Measurements from ENCODE around the gene COL15A1.

The COL15A1 gene

DNA sequence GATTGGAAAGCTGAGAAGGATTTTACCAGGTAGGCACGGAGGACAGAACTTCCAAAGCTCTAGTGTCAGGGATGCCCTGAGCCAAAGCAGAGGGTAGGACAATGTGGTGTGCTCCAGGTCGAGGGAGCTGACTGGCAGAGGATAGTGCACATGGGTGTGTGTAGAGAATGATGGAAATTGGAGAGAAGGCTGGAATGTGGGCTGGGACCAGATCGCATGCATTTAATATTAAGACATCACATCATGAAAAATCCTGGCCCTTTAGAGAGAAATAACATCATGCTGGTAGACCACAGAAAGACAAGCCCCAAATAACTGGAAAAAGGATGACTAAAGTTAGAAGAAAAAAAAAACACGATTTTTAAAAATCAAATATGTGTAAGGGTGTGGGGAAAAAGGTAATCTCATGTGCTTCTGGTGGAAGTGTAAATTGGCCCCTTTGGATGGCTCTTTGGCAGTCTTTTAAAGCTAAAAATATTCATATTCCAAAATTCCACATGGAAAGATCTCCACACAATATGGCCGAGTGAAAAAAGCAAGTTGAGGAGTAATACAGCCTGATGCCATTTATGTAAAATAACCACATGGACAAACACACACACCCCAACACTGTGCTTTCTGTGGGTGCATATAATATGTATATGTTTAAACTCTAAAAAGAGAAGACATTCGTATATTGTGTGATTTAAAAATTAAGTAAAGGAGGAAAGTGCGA is 94.2 kb downstream of the COL15A1 start:
- no peak for DNase-seq (ENCODE audit: low spot score)

DNA sequence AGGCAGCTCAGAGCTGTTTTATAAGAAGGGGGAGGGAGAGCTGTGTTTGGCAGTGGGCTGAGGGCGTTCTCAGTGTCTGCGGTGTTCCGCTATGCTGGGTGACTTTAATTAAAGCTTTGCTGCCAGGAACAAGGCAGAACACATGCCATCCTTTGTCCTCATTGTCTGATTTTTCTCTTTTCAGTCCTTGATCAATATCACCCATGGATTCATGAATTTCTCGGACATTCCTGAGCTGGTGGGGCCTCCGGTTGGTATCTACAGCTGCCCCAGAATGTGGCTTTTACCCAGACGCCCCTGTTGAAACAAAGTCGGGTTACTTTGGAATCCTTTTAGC is 94.7 kb downstream of the COL15A1 start:
- DNase-seq (ENCODE audit: low spot score) = no peak

DNA sequence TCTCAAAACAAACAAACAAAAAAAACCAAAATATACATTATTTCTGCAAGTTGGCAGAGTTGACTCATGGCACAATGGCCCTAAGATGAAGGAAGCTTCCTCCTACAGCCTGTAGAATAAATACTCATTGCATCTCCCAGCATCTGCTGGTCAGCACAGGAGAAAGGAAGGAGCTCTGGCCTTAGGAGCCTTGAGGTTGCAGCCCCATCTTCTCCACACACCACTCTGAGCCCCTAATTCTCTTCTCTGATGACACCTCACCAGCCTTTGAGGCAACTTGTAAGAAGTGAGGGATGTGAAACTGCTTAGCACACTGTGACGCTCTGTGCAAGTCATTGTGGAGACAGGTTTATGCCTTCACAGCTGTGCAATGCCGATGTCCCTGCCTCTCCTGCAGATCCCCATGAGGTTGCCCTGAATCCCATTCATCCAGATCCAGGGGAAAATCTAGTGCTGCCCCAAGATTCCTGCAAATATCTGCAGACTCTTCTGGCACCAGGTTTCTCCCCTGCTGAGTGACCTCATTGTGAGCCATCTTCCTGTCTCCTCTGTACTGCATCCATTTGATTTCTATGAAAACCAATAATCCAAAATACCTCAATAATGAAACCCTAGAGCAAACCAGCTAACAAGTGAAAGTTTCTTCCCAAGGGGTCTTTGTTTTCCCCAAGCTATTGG is 95.9 kb downstream of the COL15A1 start:
- no peak for DNase-seq (ENCODE audit: low spot score)

DNA sequence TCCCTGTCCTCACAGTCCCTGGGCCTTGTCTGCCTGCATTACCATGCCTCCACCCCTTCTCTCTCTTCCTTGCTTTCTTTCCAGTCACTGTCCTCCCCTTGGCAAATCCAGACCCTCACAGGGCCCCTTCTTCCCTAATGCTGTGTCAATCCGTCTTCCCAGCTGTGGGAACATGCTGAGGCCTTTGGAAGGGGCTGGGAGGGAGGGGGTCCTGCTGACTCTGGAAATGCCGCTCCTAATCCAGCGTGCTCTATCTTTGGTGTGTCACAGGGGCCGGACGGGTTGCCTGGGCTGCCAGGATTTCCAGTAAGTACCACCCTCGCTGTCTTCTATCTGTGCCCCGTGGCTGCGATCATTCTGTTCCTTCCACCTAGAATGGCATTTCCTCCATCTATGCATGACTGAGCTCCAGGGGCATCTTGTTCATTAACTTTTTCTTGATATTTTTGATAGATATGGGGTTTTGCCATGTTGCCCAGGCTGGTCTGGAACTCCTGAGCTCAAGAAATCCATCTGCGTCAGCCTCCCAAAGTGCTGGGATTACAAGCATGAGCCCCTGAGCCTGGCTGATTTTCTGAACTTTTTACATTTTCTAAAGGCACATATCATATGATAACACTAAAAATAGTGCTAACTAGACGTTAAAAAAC is 96.7 kb downstream of the COL15A1 start:
- DNase-seq (ENCODE audit: low spot score) = no peak

DNA sequence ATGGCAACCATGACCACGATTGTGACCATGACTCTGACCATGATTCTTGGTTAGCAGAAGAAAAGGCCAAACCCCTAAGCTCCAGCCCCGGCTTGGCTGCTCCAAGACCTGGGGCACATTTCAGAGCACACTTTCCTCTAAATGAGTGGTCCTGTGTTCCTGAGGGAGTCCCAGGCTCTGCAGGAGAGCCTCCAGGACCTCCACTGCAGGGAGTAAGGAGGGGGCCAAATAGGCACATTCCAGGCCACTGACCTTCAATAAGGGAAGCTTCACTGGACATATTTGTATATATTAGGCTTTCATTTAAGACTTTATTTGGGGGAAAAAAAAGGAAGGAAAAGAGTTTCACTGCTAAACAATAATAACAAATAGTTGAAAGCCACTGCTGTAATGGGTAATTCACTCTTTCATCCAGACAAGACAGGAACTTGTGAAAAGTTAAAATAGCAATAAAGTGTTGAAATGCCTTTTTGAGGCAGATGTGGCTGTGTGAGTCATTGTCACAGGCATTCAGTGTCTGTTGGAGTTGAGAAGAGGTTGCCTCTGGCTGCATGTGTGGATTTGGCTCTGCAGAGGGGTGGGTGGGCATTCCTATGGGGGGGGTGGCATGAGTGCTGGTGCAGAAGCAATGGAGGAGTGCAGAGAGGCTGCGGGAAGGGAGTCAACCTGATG is 97.3 kb downstream of the COL15A1 start:
- DNase-seq (ENCODE audit: low spot score) = no peak

DNA sequence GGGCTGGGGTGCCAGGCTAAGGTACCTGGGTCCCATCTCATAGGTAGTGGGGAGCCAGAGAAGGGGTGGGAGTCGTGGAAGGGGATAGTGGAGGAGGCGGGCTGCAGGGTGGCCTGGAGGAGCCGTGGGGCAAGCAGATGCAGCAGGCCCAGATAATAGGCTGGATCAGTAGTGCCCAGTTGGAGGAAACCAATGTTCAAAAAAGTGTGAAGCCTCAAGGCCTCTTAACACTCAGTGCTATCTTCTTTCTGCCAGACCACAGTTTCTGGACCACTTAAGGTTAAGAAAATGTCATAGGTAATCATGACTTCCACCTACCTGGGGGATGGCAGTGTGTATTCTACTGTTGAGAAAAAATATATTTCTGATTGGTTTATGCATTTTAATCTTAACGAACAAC is 97.9 kb downstream of the COL15A1 start:
- DNase-seq (ENCODE audit: low spot score) = no peak

DNA sequence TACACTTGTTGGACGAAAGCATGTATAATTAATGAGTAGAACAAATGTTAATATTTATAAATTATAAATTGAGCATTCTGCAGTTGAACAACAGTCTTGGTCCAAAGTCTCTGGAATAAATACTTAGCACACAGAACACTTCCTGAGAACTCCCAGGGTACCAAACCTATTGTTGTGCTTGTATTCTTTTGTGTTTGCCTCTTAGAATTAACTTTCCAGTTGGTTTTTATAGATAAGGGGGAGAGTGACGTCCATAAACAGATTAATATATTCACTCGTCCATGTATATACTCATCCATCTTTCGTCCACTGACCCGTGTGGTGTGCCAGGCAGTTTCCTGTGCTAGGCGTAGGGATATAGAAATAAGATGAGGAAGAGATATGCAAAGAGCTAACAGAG is 98.9 kb downstream of the COL15A1 start:
- no peak for DNase-seq (ENCODE audit: low spot score)

DNA sequence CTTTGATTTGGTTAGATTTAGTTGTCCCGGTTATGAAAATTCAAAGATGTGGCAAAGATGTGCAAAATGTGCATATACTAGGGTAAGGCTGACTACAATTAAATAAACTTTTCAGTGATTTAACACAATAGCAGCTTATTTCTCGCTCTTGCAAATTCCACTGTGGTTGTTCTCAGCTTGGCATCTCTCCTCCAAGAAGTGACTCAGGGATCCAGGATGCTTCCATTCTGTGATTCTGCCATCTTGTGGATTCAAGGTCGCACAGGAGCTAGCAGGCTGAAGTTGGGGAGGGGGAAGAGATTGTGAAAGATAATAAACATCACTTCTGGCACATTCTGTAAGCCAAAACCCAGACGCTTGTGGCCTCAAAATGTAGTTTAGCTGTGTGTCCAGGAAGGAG is 101.1 kb downstream of the COL15A1 start:
- no peak for DNase-seq (ENCODE audit: low spot score)

DNA sequence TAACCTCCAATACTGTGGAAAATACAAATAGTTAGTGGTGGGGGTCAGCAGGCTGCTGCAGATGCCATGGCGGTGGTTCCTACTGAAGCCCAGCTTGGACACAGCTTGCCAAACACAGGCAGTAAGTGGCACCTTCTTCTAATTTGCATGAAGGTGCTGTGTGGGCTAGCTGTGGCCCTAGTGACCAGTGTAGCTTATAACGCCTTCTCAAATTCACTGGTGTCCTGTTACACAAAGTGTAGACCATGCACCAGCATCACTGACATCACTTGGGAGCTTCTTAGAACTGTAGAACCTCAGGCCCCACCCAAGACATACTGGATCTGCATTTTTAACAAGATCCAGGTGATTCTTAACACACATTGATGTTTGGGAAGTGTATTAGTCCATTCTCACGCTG is 102.4 kb downstream of the COL15A1 start:
- DNase-seq (ENCODE audit: low spot score) = no peak

DNA sequence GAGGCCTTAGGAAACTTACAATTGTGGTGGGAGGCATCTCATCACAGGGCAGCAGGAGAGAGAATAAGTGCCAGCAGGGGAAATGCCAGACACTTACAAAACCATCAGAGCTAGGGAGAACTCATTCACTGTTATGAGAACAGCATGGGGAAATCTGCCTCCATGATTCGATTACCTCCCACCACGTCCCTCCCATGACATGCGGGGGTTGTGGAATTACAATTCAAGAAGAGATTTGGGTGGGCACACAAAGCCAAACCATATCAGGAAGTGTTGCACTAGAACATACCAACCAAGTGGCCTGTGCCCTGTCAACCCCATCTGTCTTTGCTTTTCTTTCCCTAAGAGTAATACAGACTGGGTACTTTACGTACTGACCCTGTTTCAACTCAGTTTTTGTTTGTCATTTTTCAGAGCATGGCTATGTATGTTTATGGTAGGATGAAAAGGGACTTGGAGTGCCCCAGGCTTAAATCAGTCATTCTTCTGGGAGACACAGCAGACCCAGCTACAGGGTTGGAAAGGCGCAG is 102.9 kb downstream of the COL15A1 start:
- no peak for DNase-seq (ENCODE audit: low spot score)

DNA sequence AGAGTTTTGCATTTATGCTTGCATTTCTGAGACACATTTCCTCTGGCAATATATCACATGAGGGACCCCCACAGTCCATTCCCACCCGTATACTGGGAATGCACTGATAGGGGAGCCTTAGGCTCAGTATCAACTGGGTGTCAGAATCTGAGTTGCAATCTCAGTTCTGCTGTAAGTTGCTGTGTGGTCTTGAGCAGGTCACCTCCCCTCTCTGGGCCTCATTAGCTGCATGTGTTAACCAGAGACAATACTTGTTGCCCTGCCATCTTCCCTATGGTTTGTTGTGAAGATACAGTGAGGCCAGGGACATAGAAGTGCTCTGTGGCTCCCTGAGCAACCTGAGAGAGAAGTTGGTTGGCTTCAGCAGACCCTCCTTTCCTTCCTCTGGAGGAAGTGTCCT is 105.5 kb downstream of the COL15A1 start:
- no peak for DNase-seq (ENCODE audit: low spot score)

DNA sequence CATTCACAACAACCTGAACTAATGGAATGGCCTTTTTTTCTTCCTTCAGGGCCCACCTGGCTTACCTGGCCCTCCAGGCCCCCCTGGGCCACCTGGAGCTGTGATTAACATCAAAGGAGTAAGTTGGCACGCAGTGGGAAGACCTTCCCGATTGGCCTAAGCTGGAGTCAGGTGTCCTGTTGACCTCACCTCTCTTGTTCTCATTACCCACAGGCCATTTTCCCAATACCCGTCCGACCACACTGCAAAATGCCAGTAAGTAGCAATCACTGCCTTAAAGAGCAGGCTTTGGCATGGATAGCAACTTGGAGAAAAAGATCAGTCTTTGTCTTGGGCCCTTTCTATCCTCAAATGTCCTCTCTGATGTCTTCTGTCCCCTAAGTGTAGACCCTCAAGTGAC is 105.9 kb downstream of the COL15A1 start:
- DNase-seq (ENCODE audit: low spot score) = no peak

DNA sequence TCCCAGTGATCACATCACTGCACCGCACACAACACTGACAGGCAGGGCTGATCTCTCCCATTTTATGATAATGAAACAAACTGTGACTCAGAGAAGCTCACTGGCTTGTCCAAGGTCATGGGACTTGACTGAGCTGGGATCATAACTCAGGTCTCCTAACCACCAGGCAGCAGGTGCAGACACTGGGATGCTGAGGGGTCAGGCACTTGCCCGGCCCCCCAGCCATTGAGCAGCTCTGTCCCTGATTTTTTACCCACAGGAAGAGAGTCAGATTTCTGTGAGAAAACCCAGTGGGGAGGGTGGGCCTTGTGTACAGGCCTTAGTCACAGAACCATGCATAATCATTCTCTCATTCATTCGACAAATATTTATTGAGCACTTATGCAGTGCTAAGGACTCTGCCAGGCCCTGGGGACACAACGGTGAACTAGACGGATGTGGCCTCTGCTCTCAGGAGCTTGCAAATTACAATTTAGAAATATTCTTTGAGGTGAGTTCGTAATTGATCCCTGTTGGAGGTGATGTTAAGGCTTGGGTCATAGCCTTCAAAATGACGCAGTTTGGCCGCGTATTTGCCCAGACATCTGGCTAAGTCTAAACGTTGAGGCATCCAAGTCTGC is 106.7 kb downstream of the COL15A1 start:
- no peak for DNase-seq (ENCODE audit: low spot score)

DNA sequence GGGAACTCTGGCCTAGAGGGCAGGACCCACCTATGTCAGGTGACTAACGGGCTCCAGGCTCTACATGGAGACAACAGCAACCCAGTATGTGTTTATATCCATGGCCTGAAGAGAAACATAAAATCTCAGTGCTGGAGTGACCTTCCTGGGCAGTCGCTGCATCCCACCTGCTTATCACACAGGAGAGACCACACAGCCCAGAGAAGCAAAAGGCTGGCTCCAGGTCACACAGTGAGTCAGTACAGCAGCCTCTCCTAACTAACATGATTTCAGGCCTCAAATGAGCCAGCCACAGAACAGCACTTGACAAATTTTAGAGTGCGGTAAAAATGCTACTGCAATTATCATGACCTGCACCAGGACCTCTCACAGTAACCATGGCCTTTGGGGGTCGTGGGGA is 107.2 kb downstream of the COL15A1 start:
- DNase-seq (ENCODE audit: low spot score) = no peak

DNA sequence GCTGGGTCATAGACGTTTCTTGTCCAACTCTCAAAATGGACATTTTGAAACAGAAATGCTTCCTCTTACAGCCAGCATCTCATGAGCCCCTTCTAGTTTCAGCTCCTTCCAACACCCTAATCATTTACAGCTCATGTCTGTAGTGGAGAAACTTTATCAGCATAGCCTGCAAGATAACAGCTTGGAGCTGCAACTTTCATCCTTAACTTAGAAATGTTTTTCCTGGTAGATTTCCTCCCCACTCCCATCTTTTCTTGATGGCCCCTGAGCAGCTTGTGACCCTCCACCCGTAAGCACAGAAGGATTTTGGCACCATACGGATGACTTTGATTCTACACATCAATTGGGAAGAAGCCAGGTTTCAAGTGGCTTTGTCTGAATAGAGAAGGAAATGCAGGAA is 107.7 kb downstream of the COL15A1 start:
- no peak for DNase-seq (ENCODE audit: low spot score)

DNA sequence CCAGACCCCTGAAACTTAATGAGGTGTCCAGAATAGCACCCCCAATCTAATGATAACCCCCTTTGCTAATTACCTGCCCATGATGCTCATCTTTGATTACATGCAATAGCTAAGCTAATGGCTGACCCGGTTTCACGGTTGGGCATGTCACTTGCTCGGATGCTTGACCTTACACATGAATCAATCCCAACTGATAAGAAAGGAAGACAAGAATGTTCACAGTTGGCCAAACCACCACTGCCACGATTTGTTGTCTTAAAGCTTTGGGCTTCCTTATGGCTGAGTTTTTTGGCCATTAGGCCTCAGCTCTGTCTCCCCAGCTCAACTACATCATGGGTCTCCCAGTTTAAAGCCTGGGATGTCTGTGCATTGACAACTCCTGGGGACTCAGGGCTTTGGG is 108.1 kb downstream of the COL15A1 start:
- DNase-seq (ENCODE audit: low spot score) = no peak

DNA sequence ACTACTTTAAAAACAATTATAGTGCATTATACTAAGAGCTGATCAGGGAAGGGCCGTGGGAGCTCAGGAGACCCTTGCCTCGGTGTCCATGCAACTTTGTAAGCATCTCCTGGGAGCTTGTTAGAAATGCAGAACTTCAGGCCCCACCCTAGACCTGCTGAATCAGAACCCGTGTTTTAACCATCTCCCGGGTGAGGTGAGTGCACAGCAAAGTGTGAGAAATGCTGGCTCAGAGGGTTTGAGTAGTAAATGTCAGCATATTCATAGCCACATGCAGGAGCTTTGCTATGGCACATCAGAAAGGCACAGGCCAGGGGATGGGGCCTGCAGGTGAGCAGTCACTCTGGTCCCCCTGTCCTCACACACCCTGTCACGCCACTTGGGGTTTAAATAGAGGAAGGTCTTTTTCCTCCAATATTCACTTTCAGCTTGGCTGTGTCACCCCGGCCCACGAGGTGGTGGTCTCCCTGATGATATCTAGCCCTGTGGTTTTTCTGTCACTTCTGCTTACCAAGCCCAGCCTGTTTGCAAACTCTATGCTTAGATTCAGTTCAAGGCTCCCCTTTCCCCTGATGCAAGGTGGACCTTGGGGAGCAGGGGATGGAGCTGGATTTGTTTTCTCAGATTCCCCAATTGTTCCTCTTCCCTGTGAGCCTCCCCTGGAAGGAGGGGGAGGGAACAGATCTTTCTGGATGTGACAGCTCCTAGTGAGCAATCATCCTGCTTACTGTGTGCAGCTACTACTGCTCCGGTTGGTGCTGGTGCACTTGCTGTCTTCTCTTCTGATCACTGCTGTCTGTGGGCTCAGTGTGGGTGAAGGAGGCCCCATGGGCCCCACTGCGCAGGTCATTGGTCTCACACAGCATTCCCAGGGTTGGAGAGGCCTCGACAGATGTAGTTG is 109.4 kb downstream of the COL15A1 start:
- DNase-seq (ENCODE audit: low spot score) = no peak

DNA sequence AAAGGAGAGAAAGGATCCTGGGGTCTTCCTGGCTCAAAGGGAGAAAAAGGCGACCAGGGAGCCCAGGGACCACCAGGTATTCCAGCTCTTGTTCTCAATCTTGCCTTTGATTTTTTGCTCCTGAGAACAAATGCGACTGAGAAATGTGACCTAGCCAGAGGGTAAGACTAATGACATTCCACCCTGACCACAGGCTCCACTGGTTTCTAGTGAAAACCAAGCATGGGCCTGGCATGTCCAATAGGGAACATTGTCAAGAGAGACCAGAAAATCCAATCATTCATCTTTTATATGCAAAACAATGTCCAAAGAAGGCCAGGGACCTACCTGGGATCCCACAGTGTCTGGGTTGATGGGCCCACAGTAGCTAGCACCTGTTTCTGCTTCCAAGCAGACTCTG is 110.9 kb downstream of the COL15A1 start:
- no peak for DNase-seq (ENCODE audit: low spot score)

DNA sequence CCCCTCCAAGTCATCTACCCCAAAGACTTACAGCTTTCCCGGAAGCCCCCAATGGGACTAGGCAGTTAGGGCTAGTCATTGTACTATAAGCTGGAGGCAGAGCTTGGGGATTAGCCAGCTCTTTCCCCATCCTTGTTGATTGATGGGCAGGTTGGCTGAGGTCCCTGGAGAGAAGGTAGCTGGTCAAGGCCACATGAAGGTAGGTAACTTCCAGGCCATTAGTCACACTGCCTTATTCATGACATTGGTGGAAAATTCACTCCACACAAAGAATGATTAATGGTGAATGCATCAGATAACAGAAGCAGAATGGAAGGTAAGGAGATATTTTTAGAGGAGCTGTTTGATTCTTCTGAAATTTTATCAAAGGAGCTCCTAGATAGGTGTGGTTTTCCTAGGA is 111.7 kb downstream of the COL15A1 start:
- DNase-seq (ENCODE audit: low spot score) = no peak

DNA sequence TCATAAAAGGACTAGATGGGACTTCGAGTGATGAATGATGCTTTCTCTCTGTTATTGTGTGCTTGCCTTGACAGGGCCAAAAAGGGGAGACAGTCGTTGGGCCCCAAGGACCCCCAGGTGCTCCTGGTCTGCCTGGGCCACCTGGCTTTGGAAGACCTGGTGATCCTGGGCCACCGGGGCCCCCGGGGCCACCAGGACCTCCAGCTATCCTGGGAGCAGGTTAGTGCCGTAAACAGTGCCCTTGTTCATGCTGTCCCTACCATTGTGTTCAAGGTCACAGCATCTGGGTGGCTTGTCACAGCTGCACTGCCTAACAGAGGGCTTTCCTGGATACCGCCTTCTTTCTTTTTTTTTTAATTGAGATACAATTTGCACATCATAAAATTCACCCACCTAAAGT is 112.5 kb downstream of the COL15A1 start:
- DNase-seq (ENCODE audit: low spot score) = no peak
